DND-41 (cell line): ENCODE data around the gene OTUD5.

ENCODE experiments used
- ATAC-seq: fragments of 200-7000 bp; cut with Tn5 transposase; 3 replicates; pipeline ENCODE4 v1.9.1; 2021; ENCODE audit warnings: low read depth; ENCODE audit not compliant: insufficient read depth
- DNase-seq: peaks from one replicate; pipeline ENCODE4 v3.0.0-alpha.2; 2020
- H2AFZ ChIP-seq: 2 replicates; pipeline ENCODE4 v1.6.0; 2012; ENCODE audit warnings: low read depth, low read length
- H3K27ac ChIP-seq: 2 replicates; pipeline ENCODE4 v1.5.1; 2012; ENCODE audit warnings: low read length, inconsistent platforms
- H3K27me3 ChIP-seq: fragments of 200-600 bp; sonication (generic); 2 replicates; pipeline ENCODE4 v1.6.0; 2012; ENCODE audit warnings: low read length, mild to moderate bottlenecking, inconsistent platforms; ENCODE audit not compliant: insufficient read depth, poor library complexity
- H3K36me3 ChIP-seq: 2 replicates; pipeline ENCODE4 v1.5.1; 2012; ENCODE audit warnings: low read length, inconsistent platforms; ENCODE audit not compliant: insufficient read depth
- H3K4me1 ChIP-seq: 2 replicates; pipeline ENCODE4 v1.5.1; 2012; ENCODE audit warnings: mild to moderate bottlenecking, low read length; ENCODE audit not compliant: insufficient read depth
- H3K4me2 ChIP-seq: 2 replicates; pipeline ENCODE4 v1.6.0; 2012; ENCODE audit warnings: mild to moderate bottlenecking, moderate library complexity, low read length, inconsistent platforms; ENCODE audit not compliant: insufficient read depth
- H3K4me3 ChIP-seq, 2 experiments: fragments of 200-600 bp in 1 of 2; shearing (Covaris generic) in 1 of 2; 2 replicates each; pipeline ENCODE4 v1.5.1; 2012 to 2016; ENCODE audit warnings: inconsistent platforms in 2 of 2, low read length in 2 of 2, mild to moderate bottlenecking in 2 of 2, low read depth in 1 of 2, moderate library complexity in 1 of 2
- H3K79me2 ChIP-seq: 2 replicates; pipeline ENCODE4 v1.6.0; 2012; ENCODE audit warnings: low read length, inconsistent platforms; ENCODE audit not compliant: insufficient read depth
- H3K9ac ChIP-seq: 2 replicates; pipeline ENCODE4 v1.6.0; 2012; ENCODE audit warnings: low read depth, mild to moderate bottlenecking, inconsistent platforms, low read length, moderate library complexity
- H3K9me3 ChIP-seq: 2 replicates; pipeline ENCODE4 v1.5.1; 2012; ENCODE audit warnings: low read length, moderate library complexity, mild to moderate bottlenecking, inconsistent platforms; ENCODE audit not compliant: insufficient read depth, severe bottlenecking
- H4K20me1 ChIP-seq: 2 replicates; pipeline ENCODE4 v1.6.0; 2012; ENCODE audit warnings: low read length; ENCODE audit not compliant: insufficient read depth
- CTCF ChIP-seq: IDR thresholded peaks from 2 replicates; pipeline ENCODE4 v1.5.1; 2012; ENCODE audit warnings: borderline replicate concordance, low read length, moderate library complexity, mild to moderate bottlenecking; ENCODE audit not compliant: poor library complexity, severe bottlenecking; ENCODE audit errors: extremely low read depth
- EZH2 ChIP-seq: IDR thresholded peaks from 3 replicates; pipeline ENCODE4 v1.6.1; 2012; ENCODE audit warnings: borderline replicate concordance, low read depth, mild to moderate bottlenecking, moderate library complexity, low read length, inconsistent platforms; ENCODE audit not compliant: severe bottlenecking

The OTUD5 gene

GRCh38 chrX:48957827-48958634 is 624 bp upstream of the OTUD5 start:
- Histone ChIP-seq H3K9me3 (no peaks in the 10 kb centered on the region), H4K20me1 (peaks cover 26% of the 10 kb centered on the region), H3K9ac (peak overlapping the region; percentile 80), H3K4me2 (peak overlapping the region; percentile 93), H3K27ac (peak overlapping the region; percentile 96), H3K27me3 (no peaks in the 10 kb centered on the region), H3K36me3 (peaks cover 23% of the 10 kb centered on the region), H2AFZ (peak overlapping the region; percentile 97), H3K79me2 (peaks cover 42% of the 10 kb centered on the region), H3K4me1 (peaks cover 48% of the 10 kb centered on the region), H3K4me3 (peak overlapping the region; percentile 55 to 80; a peak in 3 of 4 replicates)
- TF ChIP-seq CTCF (no peak), EZH2 (no peak)
- ATAC-seq (peak; percentile 88), DNase-seq (peak; percentile 96)

- TF ChIP-seq EZH2, result no peak
- peaks cover 26% of the 10 kb centered on the region for H4K20me1 ChIP-seq
- peak overlapping the region; percentile 80 for H3K9ac ChIP-seq
- H3K4me1 ChIP-seq, result peaks cover 52% of the 10 kb centered on the region
- peaks cover 23% of the 10 kb centered on the region for H3K36me3 ChIP-seq
- H3K27me3 ChIP-seq, result no peaks in the 10 kb centered on the region
- H3K79me2 ChIP-seq, result peaks cover 54% of the 10 kb centered on the region
- peak overlapping the region; percentile 70 for H3K27ac ChIP-seq
- no peak for ATAC-seq
- peak overlapping the region; percentile 49; the same call in 1 of the 2 replicates for H2AFZ ChIP-seq
- no peaks in the 10 kb centered on the region for H3K9me3 ChIP-seq
- H3K4me2 ChIP-seq, result peak overlapping the region; percentile 93
- peak overlapping the region; percentile 42 to 80; a peak in 3 of 4 replicates for H3K4me3 ChIP-seq
- peak; percentile 25 for DNase-seq
Observed at GRCh38 chrX:48956728-48957414, 536 bp downstream of the OTUD5 start.

GRCh38 chrX:48948589-48948988 is 8.8 kb downstream of the OTUD5 start:
- ATAC-seq (no peak), DNase-seq (no peak)
- H3K4me1 ChIP-seq, result peaks cover 10% of the 10 kb centered on the region; the same call in 1 of the 2 replicates
- no peak overlapping the region for H3K9ac ChIP-seq
- H3K4me3 ChIP-seq, result no peak overlapping the region
- no peak overlapping the region for H3K4me2 ChIP-seq
- peaks cover 68% of the 10 kb centered on the region for H3K79me2 ChIP-seq
- H4K20me1 ChIP-seq, result peaks cover 27% of the 10 kb centered on the region
- TF ChIP-seq EZH2, result no peak
- TF ChIP-seq CTCF, result no peak
- no peak overlapping the region for H3K27ac ChIP-seq
- no peak overlapping the region for H2AFZ ChIP-seq
- H3K9me3 ChIP-seq, result no peaks in the 10 kb centered on the region
- no peaks in the 10 kb centered on the region for H3K27me3 ChIP-seq
- H3K36me3 ChIP-seq, result peaks cover 16% of the 10 kb centered on the region
